ENCODE measurements around the gene MARK1. TPM values are rescaled to one million over a fixed set of nuclear protein-coding genes. Genes with fewer than 3 reads are reported as not detected.

Gene MARK1
- total RNA-seq, 4 donors from 2014 or later: 2.5 to 8.0 (median 4.0) TPM

GRCh38 chr1:220504329-220504728, 23.6 kb upstream of the MARK1 start:
- no peak overlapping the region for H3K27ac ChIP-seq
- H3K9me3 ChIP-seq: no peaks in the 10 kb centered on the region
- TF ChIP-seq POLR2A (IDR thresholded peaks at IDR 0.05): no peak
- no peak for TF ChIP-seq CTCF (IDR thresholded peaks at IDR 0.05)

GRCh38 chr1:220507085-220507484, 20.9 kb upstream of the MARK1 start:
- H3K36me3 ChIP-seq: no peaks in the 10 kb centered on the region

More at GRCh38 chr1:220504329-220504728, 23.6 kb upstream of the MARK1 start:
- Histone ChIP-seq H3K4me1 (no peaks in the 10 kb centered on the region), H3K4me3 (no peak overlapping the region), H3K27me3 (no peaks in the 10 kb centered on the region), H3K36me3 (no peaks in the 10 kb centered on the region)
- no peak for DNase-seq

GRCh38 chr1:220511179-220511578, 16.8 kb upstream of the MARK1 start:
- Histone ChIP-seq H3K4me3 (no peak overlapping the region), H3K27ac (no peak overlapping the region), H3K4me1 (no peaks in the 10 kb centered on the region), H3K36me3 (no peaks in the 10 kb centered on the region), H3K27me3 (no peaks in the 10 kb centered on the region), H3K9me3 (no peaks in the 10 kb centered on the region)
- DNase-seq: no peak
- TF ChIP-seq CTCF (IDR thresholded peaks at IDR 0.05) (no peak), POLR2A (IDR thresholded peaks at IDR 0.05) (no peak)

More at GRCh38 chr1:220507085-220507484, 20.9 kb upstream of the MARK1 start:
- Histone ChIP-seq H3K9me3 (no peaks in the 10 kb centered on the region), H3K4me1 (no peaks in the 10 kb centered on the region), H3K27me3 (no peaks in the 10 kb centered on the region), H3K4me3 (no peak overlapping the region), H3K27ac (no peak overlapping the region)
- no peak for TF ChIP-seq CTCF (IDR thresholded peaks at IDR 0.05)
- no peak for DNase-seq

- H3K9me3 ChIP-seq: no peaks in the 10 kb centered on the region
- H3K27ac ChIP-seq: no peak overlapping the region
- H3K27me3 ChIP-seq: no peaks in the 10 kb centered on the region
- H3K4me1 ChIP-seq: no peaks in the 10 kb centered on the region
- H3K4me3 ChIP-seq: no peak overlapping the region
- TF ChIP-seq POLR2A (IDR thresholded peaks at IDR 0.05) (no peak), CTCF (IDR thresholded peaks at IDR 0.05) (no peak)
- H3K36me3 ChIP-seq: no peaks in the 10 kb centered on the region
- no peak for DNase-seq
Observed at GRCh38 chr1:220511785-220512184, 16.2 kb upstream of the MARK1 start.

- H3K9me3 ChIP-seq: no peaks in the 10 kb centered on the region
- no peaks in the 10 kb centered on the region for H3K36me3 ChIP-seq
- TF ChIP-seq POLR2A (IDR thresholded peaks at IDR 0.05) (no peak), CTCF (IDR thresholded peaks at IDR 0.05) (no peak)
- no peak overlapping the region for H3K4me3 ChIP-seq
- no peaks in the 10 kb centered on the region for H3K27me3 ChIP-seq
- H3K4me1 ChIP-seq: no peaks in the 10 kb centered on the region
- H3K27ac ChIP-seq: no peak overlapping the region
- no peak for DNase-seq
Observed at GRCh38 chr1:220513834-220514233, 14.1 kb upstream of the MARK1 start.

GRCh38 chr1:220514256-220514655, 13.7 kb upstream of the MARK1 start:
- Histone ChIP-seq H3K4me1 (no peaks in the 10 kb centered on the region), H3K27me3 (no peaks in the 10 kb centered on the region), H3K27ac (no peak overlapping the region), H3K9me3 (no peaks in the 10 kb centered on the region), H3K4me3 (no peak overlapping the region), H3K36me3 (no peaks in the 10 kb centered on the region)
- no peak for DNase-seq
- TF ChIP-seq CTCF (IDR thresholded peaks at IDR 0.05) (no peak), POLR2A (IDR thresholded peaks at IDR 0.05) (no peak)
